Neural cell (in vitro differentiated cells): Measurements from ENCODE around the gene IL1RAPL2.

Experiments used
- CTCF ChIP-seq: fragments of 450-650 bp; IDR thresholded peaks from 2 replicates; pipeline ENCODE4 v1.5.1; 2014; ENCODE audit warnings: antibody characterized with exemption, mild to moderate bottlenecking, moderate library complexity; ENCODE audit not compliant: poor library complexity, severe bottlenecking
- EP300 ChIP-seq: fragments of 450-650 bp; conservative IDR thresholded peaks from 2 replicates; pipeline ENCODE4 v1.6.1; 2014; ENCODE audit warnings: antibody characterized with exemption, mild to moderate bottlenecking, moderate library complexity; ENCODE audit not compliant: poor library complexity, severe bottlenecking
- EZH2 ChIP-seq: fragments of 200-600, 300-800 bp; shearing (Covaris generic), sonication (generic); IDR thresholded peaks from 2 replicates; pipeline ENCODE4 v1.6.1; 2014; ENCODE audit warnings: antibody characterized with exemption, low read length, borderline replicate concordance, mild to moderate bottlenecking; ENCODE audit not compliant: insufficient read depth, poor library complexity, severe bottlenecking
- POLR2AphosphoS5 ChIP-seq: IDR thresholded peaks from 2 replicates; pipeline ENCODE4 v1.6.1; 2012
- RAD21 ChIP-seq: fragments of 450-650 bp; conservative IDR thresholded peaks from 2 replicates; pipeline ENCODE4 v1.6.1; 2014; ENCODE audit warnings: antibody characterized with exemption, mild to moderate bottlenecking, moderate library complexity

- TF ChIP-seq CTCF: no peak
- TF ChIP-seq EZH2: no peak
- TF ChIP-seq POLR2AphosphoS5: no peak
- no peak for TF ChIP-seq EP300
- TF ChIP-seq RAD21: no peak
Observed at GRCh38 chrX:105463473-105463872, 897.5 kb downstream of the IL1RAPL2 start.
